Measurements from ENCODE around the gene USP9Y.

The USP9Y gene

DNA sequence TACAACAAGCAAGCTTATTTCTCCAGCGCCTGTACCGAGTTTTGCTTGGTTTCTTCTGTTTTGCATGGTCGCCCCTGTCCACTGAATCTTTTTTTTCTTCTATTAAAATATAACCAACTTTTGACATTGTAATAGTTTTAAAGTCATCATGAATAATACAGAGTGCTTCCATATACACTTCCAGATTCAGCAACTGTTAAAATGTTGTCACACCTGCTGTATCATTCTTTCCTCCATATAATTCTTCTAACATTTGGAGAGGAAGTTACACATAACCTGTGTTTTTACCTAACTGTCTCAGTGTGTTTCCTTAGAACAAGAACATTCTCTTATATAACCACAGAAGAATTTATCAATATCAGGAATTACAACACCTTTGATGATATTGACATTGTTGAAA lies 83.5 kb downstream of the USP9Y start:
- no peak for DNase-seq

GRCh38 chrY:12793999-12794398 lies 93.0 kb downstream of the USP9Y start:
- DNase-seq, result no peak

DNA sequence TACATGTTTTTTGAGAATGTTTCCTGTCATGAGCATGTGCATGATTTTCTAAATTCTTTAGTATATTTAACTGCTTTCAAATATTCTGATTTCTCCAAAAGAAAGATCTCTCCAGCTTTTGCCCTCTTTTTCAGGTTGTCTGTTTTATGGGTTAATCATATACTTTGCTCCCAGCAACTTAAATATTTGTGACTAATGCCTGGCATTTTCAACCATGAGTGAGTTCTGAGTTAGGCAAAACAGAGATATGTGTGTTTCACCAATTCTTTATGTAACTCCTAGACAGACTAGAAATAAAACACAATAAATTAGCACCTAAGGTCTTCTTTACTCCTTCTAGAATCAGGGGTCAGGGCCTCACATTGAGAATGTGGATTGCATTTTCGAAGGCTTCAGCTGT lies 107.0 kb downstream of the USP9Y start:
- DNase-seq, result no peak

- no peak for DNase-seq
Measured at GRCh38 chrY:12809034-12809433, 108.0 kb downstream of the USP9Y start.

GRCh38 chrY:12823408-12823807 lies 122.4 kb downstream of the USP9Y start:
- no peak for DNase-seq

GRCh38 chrY:12826791-12827190 lies 125.8 kb downstream of the USP9Y start:
- no peak for DNase-seq

GRCh38 chrY:12833284-12833683 lies 132.3 kb downstream of the USP9Y start:
- DNase-seq, result no peak

DNA sequence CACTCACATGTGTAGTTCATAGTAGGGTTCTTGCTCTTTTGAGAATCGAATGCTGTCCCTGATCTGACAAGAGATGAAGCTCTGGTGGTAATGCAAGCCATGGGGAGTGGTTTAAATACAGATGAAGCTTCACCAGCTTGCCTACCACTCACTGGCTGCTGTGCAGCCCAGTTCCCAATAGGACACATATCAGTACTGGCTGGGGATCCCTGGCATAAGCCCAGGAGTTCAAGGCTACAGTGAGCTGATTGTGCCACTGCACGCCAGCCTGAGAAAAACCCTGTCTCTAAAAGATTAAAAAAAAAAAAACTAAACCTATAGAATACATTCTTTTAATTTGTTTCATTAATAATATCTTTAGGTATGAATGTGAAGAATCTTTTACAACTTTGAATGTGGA lies 136.5 kb downstream of the USP9Y start:
- DNase-seq, result no peak

DNA sequence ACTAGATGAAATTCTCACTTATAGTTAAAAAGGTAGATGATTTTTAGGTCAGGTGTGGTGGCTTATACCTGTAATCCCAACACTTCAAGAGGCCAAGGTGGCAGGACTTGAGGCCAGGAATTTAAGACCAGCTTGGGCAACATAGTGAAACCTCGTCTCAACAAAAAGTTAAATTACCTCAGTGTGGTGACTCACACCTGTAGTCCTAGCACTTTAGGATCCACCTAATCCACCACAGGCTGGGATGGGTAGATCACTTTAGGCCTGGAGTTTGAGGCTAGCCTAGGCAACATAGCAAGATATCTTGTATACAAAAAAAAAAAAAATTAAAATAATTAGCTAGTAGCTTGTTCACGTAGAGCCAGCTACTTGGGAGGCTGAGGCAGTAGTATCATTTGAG lies 140.3 kb downstream of the USP9Y start:
- DNase-seq, result no peak

DNA sequence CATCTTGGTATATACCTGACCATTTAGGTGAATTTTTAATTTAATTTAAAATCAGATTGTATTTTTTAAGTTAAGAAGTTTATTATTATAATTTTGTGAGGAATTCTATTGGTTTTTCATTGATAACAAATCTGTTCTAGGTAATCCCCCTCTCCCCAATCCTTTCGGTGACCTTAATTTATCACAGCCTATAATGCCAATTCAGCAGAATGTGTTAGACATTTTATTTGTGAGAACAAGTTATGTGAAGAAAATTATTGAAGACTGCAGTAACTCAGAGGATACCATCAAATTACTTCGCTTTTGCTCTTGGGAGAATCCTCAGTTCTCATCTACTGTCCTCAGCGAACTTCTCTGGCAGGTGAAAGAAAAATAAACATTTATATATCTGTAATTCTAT lies 145.8 kb downstream of the USP9Y start:
- DNase-seq, result no peak

GRCh38 chrY:12855791-12856275 lies 154.8 kb downstream of the USP9Y start:
- no peak for DNase-seq

DNA sequence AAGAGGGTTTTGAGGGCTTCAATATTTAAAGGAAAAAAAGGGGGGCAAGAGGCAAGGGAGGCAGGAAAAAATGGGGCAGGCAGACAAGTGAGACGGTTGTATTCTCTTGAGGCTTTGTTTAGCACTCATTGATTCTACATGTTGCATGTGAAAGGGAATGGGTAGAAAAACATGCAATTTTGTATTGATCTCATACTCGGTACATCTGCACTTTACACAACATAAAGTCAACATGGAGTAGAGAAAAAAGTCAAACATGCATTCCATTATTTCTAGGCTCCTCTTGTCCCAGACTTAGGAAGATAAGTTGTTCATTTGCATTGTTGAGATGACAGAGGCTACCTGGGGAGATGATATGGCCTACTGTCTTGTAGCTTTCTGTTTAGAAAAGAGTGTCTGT lies 166.9 kb downstream of the USP9Y start:
- DNase-seq, result no peak

DNA sequence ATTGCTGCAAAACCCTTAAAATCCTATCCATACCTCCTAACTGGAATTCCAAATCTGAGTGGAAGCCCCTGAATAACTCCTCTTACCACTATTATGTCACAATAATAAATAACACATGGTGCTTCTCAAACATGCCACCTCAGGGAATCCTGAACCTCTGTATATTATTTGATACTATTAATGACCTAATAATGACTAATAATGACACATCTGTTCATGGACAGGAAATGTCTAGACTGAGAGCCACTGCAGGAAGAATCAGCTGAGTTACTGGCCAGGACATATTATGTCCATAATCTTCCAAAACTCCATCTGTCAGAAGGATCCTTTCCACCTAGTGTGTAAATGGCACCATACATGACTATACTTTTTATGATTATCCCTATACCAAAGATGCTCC lies 195.9 kb downstream of the USP9Y start:
- no peak for DNase-seq

DNA sequence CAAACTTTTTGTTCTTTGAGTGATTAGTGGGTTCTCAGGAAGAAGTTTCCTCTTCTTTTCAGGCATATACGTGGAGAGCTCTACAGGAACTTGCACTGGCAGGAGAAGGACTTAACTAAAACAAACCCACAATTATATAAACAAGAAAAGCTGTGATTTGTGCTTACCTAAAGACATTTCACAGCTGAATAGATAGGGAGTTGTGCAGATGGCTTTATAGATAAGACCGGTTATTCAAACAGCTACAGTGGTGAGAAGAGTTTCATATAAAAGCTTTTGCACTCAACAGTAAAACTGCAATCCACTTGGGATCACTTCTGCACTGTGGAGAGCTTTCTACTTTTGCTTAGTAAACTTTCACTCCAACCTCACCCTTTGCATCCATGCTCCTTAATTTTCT lies 197.6 kb downstream of the USP9Y start:
- DNase-seq, result no peak

- DNase-seq, result peak; percentile 94
Measured at GRCh38 chrY:12904618-12905516, 203.8 kb downstream of the USP9Y start, which contains the start of gene DDX3Y. Gene DDX3Y, plus strand, starts transcription at chrY:12904868. Its CDS starts 69 bp downstream, at chrY:12904937.

DNA sequence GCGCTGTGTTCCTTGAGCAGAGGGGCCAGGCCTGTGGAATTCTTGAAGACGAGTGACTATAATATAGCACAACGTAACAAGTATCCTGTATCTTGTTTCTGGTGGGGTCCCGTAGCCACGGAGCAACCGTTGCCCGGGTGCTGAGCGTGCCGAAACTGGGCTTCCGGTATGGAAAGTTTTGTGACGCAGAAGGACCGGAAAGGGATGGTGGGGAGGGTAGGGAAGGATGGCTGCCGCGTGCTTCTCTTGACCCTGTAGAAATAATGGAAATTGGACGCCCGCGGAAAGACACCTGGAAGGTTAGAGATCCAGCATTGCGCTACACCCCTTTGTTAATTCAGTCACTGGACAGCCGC lies 204.5 kb downstream of the USP9Y start:
- peak; percentile 83 for DNase-seq

- DNase-seq, result no peak
Measured at GRCh38 chrY:12905895-12906294, 204.9 kb downstream of the USP9Y start.

Measured in CD4-positive, alpha-beta T cell treated with Interleukin-17A for 1 hour (primary cell).